ENCODE measurements around the gene PIM1.

Gene PIM1

GRCh38 chr6:37138856-37139229, 31.1 kb upstream of the PIM1 start:
- DNase-seq = no peak

- no peak for DNase-seq
Observed at GRCh38 chr6:37139230-37139962, 30.6 kb upstream of the PIM1 start.

GRCh38 chr6:37140145-37140544, 29.8 kb upstream of the PIM1 start:
- no peak for DNase-seq

GRCh38 chr6:37141281-37142049, 28.5 kb upstream of the PIM1 start:
- DNase-seq = peak; percentile 54

GRCh38 chr6:37142050-37142614, 27.8 kb upstream of the PIM1 start:
- no peak for DNase-seq

GRCh38 chr6:37143585-37143984, 26.4 kb upstream of the PIM1 start:
- no peak for DNase-seq

GRCh38 chr6:37145443-37145842, 24.5 kb upstream of the PIM1 start:
- DNase-seq = no peak

GRCh38 chr6:37146735-37147157, 23.2 kb upstream of the PIM1 start:
- DNase-seq = no peak

GRCh38 chr6:37149745-37150144, 20.2 kb upstream of the PIM1 start:
- DNase-seq = no peak

GRCh38 chr6:37150314-37150713, 19.6 kb upstream of the PIM1 start:
- DNase-seq = no peak

GRCh38 chr6:37155394-37156312, 14.3 kb upstream of the PIM1 start:
- DNase-seq = no peak

GRCh38 chr6:37158508-37158907, 11.4 kb upstream of the PIM1 start:
- no peak for DNase-seq

GRCh38 chr6:37160922-37161778, 8.8 kb upstream of the PIM1 start:
- DNase-seq = no peak

GRCh38 chr6:37162740-37163139, 7.2 kb upstream of the PIM1 start:
- no peak for DNase-seq

GRCh38 chr6:37168163-37168758, 1.7 kb upstream of the PIM1 start:
- DNase-seq = no peak

GRCh38 chr6:37168811-37169495, 999 bp upstream of the PIM1 start:
- DNase-seq = no peak

GRCh38 chr6:37170273-37171200, 585 bp downstream of the PIM1 start:
- peak; percentile 75 for DNase-seq

GRCh38 chr6:37171201-37171969, 1.4 kb downstream of the PIM1 start:
- DNase-seq = peak; percentile 67

Measured in right forelimb (tissue), 1 donor.